NCI-H748 treated with DMSO at 0.1 percent for 48 hours (cell line): ENCODE results near the gene PPIP5K1.

Experiments used
- DNase-seq: peaks from one replicate; lab custom pipeline; 2025; lab: John Stamatoyannopoulos, UW

The PPIP5K1 gene

DNA sequence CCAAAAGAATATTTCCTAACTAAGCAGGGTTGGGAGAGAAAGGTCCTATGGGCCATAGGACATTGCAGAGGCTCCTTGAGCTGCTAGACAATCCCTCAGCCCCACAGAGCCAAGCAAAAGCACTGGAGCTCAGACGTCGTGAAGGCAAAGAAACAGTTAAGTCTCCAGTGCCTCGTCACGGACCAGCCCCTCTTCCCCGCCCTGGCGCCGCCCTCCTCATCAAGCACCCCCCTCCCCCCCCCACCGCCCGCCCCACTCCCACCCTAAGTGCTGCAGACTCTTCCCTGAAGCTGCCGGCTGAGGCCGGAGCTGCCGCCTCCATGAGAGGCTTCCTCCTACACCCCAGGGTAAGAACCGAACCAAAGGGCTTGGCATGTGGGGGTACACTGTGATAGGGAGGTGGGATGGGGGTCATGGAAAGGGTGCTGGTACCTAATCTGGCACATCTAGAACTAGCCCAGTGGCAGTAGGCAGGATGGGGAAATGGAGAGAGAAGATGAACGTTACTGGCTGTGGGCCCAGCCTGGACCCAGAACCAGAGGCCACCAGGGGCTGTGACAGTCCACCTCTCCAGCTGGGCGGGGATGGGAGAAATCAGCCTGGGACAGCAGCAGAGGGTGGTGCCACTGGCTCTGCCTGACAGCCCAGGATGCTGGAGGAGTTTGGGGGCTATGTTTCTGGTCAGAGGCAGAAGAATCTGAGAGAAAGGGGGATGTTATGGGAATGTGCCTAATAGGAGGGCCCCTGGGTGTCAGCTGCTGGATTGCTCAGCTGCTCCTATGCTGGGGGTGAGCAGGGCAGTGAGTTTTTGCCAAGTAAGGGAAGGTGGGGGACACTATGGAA, 72.4 kb downstream of the PPIP5K1 start, which contains the start of gene MAP1A:
Gene MAP1A, plus strand, starts transcription at position 255 of the 843 bp plus-strand sequence. CDS start 3,866 bp downstream, outside the sequence.
- no peak for DNase-seq

DNA sequence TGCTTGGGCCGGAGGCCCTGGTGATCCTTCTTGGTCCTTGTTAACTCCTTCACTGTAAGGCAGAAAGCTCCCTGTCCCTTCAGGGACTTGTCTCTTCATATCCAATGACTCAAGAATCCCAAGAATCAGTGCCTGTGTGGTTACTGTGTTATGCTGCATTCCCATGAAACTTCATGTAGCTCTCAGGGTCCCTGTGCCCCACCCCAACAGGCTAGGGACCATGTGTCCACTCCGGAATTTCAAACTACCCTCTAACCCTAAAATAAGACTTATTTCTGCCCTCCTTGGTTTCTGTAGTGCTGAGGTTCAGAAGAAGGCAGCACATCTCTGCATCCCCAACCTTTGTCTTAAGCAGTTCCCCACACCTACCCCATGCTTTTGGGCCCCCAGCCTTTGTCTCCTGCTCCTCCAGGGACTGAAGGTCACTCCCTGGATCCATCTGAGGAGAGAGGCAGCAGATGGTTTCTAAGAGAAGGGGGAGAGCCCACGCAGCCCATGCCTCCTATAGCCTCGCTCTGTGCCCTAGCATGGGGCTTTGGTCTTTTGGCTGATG, 73.1 kb downstream of the PPIP5K1 start:
- no peak for DNase-seq

DNA sequence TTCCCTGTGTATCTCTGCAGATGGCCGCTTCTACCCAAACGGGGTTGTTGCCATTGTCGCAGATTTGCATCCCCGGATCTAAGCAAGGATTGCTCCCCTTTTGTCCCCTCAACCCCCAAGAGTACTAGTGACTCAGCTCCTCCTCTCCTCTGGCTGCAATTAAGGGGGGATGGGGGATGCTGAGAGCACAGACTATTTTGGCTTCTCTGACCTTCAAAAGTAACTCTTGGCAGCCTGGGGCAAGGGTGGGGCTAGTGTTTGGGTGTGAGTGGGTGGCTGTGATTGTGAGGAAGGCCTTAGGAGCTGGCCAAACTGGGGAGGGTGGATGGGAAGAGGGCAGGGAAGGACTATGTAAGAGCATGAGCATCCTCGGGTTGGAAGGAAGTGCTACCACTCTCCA, 73.8 kb downstream of the PPIP5K1 start:
- DNase-seq = no peak

DNA sequence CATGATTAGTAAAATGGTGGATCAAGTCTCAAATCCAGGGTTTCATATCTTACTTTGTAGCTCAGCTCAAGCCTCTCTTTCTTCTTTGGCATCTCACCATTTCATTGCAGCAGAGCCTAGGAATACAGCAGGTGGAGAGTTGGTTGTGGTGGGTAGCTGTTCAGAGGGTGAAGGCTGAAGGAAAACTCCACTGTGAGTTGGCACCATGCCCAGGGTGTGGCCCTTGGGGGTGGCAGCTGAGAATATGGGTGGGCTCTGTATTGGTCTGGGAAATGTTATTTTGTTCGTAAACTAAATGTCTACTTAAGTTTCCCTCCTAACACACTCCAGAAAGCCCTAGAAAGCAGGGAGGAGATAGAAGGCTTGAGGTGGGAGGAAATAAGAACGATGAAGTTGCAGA, 74.3 kb downstream of the PPIP5K1 start:
- no peak for DNase-seq

DNA sequence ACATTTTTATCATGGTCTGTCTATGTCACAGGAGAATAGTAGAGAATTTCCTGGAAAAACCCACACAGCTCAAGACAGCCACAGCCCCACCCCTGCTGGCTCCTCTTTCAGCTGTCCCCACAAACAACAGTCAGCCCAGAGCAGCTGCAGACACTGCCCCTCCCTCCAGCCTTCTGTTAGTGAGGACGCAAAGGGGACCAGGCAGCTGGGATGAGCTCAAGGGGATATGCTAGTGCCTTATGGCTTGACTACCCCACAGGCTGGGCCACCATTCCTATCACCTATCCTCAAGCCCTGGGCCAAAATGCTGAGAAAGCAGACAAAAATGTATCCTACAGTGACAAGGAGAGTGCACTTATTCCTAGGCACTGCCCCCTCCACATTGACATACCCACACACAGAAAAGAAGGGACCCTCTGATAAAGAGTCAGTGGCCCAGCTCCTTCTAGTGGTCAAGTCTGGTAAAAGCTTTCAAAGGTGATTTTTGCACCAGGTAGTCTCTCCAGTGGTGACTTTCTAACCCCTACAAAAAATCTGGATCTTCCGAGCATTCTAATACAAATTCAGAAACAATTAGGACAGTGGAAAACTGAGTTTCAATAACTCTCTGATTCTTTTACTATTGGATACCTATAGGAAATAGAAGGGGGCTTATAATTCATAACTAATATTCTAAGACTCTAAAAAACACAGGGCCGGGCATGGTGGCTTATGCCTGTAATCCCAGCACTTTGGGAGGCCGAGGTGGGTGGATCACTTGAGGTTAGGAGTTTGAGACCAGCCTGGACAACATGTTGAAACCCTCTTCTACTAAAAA, 75.6 kb downstream of the PPIP5K1 start:
- DNase-seq = no peak

DNA sequence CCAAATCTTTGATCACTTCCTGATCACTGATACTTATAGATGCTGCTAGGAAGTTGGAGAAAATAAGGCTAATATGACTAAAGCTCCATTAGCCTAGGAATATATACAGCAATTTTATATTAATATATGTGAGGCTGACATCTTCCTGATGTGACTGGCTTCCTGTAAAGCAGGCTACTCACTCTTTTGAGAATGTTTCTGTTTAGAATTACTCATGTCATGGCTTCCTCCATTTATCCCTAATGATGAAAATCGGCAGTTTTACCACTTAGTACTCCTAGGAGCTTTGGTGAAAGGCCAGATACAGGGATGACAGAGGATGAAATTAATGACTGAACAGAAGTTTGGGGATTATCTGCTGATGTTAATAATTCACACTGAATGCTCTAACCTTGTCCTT, 76.5 kb downstream of the PPIP5K1 start:
- DNase-seq = no peak

DNA sequence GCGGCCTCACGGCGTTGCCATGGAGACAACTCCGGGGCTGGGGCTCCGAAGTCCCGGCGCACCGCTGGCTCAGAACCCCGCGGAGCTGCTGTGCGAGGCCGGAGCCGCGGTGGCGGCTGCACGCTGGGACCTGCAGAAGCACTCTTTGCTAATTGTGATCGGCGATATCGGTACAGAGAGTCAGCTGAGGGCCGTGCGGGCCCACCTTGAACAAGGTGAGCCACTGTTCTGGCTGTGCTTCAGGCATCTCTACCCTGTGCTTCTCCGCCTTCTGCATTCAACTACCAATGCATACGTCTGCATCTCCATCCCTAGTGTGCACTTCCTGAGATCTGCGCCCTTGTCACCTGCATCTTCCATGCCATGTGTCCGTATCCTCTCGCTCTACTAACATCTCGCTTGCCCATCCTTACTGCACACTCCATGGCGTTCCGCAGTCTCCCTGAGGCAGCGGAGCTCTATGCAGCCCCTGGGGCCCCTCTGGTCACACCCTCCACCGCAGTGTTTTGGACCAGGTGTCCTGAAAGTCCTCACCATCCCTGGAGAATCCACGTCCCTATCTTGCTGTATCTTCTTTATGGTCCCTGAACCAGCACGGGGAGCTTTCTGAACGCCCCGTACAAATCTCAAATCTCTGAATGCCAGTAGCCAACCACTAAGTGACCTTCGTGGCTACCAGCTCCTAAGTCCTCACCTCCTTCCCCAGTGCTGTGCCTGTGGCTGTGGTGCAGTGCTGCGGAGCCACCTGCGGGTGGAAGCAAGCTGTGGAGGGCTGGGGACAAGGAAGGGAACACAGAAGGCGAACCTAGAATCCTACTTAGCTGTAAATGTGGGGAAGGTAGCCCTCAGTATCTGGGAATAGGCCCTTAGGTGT, 78.8 kb downstream of the PPIP5K1 start:
- DNase-seq = peak; percentile 34

DNA sequence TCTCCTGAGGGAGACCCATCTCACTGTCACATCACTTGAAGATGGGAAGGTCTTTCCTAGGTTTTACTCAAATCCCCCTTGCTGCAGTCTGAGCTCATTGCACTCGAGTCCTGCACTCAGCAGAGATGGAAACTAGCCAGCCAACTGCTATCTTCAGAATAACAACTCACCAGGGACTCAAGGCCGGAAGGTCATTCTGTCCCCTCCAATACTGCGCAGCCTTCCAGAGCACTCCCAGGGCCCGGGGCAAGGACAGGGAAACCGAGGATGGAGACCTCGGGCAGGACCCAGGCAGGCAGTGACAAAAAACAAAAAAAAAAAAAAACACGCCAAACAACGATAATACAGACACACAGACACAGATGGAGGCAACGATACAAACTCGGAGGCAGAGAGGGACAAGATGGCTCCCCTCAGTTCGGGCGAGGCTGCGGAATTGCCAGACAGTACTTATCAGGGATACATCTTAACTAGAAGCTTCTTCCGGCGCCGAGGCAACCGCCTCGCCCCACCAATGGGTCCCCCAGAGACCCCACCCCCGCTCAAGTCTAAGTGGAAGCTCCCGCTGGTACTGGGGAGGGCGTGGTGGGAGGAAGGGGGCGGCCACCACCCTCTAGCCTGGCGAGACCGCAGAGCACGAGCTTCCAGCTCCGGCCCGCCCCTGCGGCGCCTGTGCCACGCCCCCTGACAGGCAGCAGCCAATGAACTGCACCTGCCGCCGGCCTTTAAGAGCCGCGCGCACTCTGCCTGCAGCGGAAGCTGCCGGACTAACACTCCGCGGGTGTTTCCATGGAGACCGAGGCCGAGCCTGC, 79.6 kb downstream of the PPIP5K1 start:
- peak; percentile 85 for DNase-seq

DNA sequence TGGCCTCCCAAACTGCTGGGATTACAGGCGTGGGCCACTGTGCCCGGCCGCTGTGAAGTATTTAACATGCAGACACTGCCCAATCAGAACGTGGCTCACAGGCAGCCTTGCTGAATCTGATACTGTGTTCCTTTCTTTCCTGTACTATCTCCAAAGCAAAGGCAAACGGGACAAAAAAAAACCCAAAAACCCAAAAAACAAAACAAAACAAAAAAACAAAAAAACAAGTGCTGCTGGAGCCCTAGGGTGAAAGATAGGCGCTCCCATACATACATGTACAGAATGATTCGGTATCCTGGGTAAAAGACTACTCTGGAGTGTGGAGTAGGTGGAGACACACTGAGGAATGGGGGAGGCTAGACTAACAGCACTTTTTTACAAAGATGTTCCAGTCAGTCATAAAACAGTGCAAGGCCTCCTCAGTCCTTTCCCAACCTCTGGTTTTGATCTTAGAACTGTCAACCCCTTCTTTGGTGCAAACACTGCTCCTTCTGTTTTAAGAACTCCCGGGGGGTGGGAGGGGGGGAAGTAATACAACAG, 80.3 kb downstream of the PPIP5K1 start:
- DNase-seq = no peak

DNA sequence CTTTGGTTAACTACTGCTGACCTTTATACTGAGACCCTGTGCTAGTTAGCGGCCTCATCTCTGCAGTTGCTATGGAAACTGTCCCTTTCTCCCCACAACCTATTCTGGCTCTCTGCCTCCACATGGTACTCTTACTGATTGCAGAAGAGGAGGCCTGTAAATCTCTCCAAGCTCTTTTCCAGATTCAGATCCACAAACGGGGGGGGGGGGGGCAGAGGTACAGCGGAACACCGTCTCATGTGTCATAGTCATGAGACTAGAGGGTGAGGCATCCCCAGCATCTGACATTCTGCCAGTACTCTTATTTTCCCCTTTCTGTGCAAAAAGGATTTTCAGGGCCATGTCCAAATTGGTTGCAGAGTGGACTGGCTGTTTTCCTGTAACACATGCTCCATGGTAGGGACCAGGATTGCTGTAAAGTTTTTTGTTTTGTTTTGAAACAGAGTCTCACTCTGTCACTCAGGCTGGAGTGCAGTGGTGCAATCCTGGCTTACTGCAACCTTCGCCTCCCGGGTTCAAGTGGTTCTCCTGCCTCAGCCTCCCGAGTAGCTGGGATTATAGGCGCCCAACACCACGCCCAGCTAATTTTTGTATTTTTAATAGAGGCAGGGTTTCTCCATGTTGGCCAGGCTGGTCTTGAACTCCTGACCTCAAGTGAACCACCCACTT, 80.9 kb downstream of the PPIP5K1 start:
- DNase-seq = no peak

DNA sequence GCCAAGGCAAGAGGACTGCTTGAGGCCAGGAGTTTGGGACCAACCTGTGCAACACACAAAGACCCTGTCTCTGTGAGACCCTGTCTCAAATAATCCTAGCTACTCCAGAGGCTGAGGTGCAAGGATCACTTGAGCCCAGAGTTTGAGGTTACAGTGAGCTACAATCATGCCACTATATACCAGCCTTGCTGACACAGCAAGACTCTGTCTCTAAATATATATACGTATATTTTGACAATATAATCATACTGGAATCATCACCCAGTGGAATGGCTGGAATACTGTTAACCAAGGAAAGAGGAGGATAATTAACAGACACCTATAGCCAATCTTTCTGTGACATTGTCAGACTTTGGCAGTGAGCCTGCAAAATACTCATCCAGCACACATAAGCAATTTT, 81.6 kb downstream of the PPIP5K1 start:
- no peak for DNase-seq

DNA sequence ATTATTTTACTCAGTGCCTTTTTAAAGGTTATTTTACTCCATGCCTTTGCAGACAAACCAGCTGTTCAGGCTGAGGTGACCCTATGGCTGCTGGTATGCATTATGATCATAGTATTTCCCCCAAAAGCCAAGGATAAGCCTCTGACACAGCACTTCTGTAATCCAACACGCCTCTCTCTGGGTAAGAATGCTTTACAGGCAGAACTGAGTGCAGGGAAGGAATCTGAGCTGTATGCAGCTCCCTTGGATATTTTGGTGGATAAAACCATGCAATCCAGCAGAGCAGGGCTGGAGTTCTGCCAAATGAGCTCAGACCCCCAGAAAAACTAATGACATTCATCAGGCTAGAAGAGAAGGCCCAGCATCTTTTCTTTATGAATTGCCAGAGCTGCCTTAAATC, 84.3 kb downstream of the PPIP5K1 start:
- no peak for DNase-seq

DNA sequence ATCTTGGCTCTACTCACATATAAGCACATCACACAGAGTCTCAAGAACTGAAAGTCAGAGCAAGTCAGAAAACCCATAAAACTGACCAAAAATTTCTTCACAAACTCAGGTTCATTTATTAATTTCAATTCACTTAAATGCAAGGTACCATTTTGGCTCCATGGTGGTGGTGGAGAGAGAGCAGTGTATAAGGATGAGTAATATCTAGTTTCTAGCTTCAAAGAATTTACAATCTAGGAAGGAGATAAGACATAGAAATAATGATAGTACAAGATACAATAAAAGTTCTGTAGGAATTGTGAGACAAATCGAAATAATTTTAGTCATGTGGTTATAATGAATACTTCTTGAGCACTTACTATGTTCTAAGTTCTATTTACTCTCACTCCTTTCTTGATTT, 90.4 kb downstream of the PPIP5K1 start:
- no peak for DNase-seq

DNA sequence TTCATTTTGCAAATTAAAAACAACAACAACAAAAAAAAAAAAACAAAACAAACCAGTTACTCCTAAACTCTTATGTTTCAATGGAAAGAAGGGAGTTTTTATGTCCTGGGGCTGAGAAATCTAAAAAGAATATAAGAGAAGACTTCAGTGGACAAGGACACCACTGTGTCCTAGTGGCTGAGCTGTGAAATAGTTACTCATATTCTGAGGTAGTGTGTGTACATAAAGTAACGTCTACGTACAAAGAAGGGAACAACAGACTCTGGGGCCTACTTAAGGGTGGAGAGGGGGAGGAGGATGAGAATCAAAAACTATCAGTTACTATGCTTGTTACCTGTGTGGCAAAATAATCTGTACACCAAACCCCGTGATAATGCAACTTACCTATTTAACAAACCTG, 91.0 kb downstream of the PPIP5K1 start:
- DNase-seq = no peak

DNA sequence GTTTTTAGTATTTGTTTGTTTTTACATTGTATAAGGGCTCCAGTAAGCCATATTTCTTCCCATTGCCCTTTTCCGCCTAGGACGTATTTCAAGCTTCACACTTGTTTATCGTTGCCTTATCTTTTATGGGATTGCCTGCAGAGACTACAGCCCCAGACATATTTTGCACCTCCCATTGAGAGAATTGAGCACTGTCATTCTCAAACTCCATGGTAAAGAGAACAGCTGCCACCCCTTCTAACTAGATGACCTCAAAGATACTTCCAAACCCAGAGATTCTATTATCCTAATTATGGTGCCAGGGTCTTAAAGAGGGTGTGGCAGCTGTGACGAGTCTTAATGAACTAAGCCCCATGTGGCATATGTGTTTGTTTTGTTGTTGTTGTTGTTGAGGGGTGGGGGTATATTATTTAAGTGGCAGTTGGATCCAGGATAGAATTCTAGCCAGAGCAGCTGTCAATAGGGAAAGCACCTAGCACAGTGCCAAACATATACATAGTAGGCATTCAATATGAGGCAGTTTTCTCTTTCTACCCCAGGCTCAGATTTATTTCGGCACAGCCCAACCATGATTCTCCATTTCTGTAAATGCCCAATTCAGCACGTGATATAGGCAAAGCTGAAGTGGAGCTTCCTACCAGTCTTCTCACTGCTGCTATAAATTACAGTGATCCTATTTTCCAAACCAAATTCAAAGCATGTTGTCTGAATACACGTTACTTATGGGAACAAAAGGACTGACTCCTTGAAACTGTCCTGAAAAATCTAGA, 96.1 kb downstream of the PPIP5K1 start:
- no peak for DNase-seq

DNA sequence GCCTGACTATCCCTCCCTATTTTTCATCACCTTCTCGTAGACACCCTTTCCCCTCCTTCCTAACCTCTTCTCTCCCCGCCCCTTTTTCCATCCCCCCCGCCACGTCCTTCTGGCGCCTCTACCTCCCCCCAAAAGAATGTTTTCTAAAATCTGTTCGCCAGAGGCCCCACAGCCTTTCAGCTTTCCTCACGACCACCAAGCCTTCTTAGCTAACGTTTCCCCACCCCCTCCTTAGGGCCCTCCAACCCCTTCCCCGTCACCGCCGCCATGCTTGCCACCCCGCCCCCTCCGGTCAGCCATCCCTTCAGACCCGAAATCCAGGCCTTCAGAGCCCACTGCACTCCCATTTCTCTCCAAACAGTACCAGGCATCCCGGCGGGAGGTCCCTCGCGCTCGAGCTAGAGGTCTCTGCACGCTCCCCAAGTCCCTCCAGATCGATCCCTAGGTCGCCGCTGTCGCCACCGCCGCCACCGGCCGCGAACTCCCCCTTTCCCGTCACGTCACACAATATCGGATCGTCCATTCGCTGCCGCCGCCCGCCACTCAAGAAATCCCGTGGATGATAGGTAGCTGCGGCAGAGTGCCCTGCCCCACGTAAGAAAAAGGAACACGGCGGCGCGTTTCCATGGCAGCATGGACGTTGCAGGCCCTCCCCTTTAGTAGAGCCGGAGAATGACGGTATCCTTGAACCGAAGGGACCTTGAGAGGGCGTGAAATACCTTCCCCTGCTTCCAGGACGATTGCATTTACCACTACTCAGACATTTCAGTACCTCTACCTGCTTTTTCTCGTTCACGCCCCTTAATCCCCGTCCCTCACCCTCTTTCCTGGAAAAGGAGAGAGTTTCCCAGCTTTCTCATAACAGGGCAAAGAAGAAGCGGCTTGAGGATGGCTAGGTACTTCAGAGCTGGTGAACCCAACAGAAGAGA, 97.1 kb downstream of the PPIP5K1 start, which contains the start of gene TP53BP1:
Gene TP53BP1, minus strand, starts transcription at position 484 of the 929 bp plus-strand sequence. Its CDS starts 113 bp downstream, at position 371.
- peak; percentile 80 for DNase-seq

DNA sequence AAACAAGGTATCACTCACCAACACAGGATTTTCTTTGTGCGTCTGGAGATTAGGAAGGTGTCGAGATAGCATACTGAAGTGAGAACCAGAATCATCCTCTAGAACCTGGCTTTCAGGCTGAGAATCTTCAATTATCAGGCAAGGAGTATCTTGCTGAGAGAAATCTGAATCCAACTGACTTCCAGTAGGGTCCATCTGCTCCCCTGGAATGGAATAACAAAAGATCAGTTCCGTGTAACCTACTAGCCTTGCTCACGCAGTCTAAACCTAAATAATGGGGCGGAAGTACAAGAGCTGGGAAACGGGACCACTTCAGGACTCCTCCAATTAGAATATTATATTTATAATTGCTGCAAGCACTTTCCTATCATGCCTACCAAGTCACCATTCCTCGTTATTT, 97.7 kb downstream of the PPIP5K1 start:
- peak; percentile 1 for DNase-seq

DNA sequence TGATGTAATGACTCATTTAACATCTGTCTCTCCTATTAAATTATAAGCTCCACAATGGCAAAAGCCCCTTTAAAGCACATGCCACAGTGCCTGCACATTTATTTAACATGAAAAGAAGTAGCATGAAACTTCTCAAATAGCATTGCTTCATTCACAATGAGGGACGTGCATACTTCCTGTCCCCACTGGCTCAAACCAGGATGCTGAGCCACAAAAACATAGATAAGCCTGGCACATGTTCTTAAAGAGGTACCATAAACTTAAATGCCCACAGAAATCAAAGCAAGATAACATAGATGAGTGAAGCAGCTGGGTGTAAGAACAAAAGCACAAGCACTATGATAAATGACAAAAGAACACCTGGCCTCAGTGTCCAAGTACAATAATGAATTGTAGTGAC, 100.8 kb downstream of the PPIP5K1 start:
- DNase-seq = no peak
